Lower leg skin (tissue), 3 donors: ENCODE results near the gene EIF4G1.

Experiments
- CTCF ChIP-seq, 3 donors: fragments of 450-650 bp; IDR thresholded peaks; one replicate each; pipeline ENCODE4 v1.5.1; 2016; ENCODE audit warnings: antibody characterized with exemption in 3 of 3, mild to moderate bottlenecking in 3 of 3, moderate library complexity in 2 of 3
- POLR2A ChIP-seq, 2 donors: fragments of 450-650 bp; IDR thresholded peaks; one replicate each; pipeline ENCODE4 v1.6.1; 2016 to 2017; ENCODE audit warnings: antibody characterized with exemption in 2 of 2, mild to moderate bottlenecking in 1 of 2, moderate library complexity in 1 of 2

GRCh38 chr3:184380185-184380626, 65.8 kb downstream of the EIF4G1 start:
- TF ChIP-seq CTCF (IDR thresholded peaks at IDR 0.05) (no peak), POLR2A (IDR thresholded peaks at IDR 0.05) (no peak)
